Measurements from ENCODE around the gene DDX31.

The DDX31 gene

GRCh38 chr9:132602207-132602606 lies 67.6 kb downstream of the DDX31 start:
- FAIRE-seq (no peak), DNase-seq (ENCODE audit: insufficient read length, low spot score) (no peak)
- TF ChIP-seq, protein P1, sequence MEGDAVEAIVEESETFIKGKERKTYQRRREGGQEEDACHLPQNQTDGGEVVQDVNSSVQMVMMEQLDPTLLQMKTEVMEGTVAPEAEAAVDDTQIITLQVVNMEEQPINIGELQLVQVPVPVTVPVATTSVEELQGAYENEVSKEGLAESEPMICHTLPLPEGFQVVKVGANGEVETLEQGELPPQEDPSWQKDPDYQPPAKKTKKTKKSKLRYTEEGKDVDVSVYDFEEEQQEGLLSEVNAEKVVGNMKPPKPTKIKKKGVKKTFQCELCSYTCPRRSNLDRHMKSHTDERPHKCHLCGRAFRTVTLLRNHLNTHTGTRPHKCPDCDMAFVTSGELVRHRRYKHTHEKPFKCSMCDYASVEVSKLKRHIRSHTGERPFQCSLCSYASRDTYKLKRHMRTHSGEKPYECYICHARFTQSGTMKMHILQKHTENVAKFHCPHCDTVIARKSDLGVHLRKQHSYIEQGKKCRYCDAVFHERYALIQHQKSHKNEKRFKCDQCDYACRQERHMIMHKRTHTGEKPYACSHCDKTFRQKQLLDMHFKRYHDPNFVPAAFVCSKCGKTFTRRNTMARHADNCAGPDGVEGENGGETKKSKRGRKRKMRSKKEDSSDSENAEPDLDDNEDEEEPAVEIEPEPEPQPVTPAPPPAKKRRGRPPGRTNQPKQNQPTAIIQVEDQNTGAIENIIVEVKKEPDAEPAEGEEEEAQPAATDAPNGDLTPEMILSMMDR (IDR thresholded peaks at IDR 0.05; ENCODE audit: insufficient read depth, missing control alignments), result no peak

GRCh38 chr9:132600326-132600984 lies 69.3 kb downstream of the DDX31 start:
- TF ChIP-seq, protein P1 (IDR thresholded peaks at IDR 0.05; ENCODE audit: insufficient read depth, missing control alignments), result no peak
- no peak for DNase-seq (ENCODE audit: insufficient read length, low spot score)
- no peak for FAIRE-seq

GRCh38 chr9:132597073-132597775 lies 72.6 kb downstream of the DDX31 start:
- no peak for FAIRE-seq
- TF ChIP-seq, protein P1 (IDR thresholded peaks at IDR 0.05; ENCODE audit: insufficient read depth, missing control alignments), result no peak
- DNase-seq (ENCODE audit: insufficient read length, low spot score), result no peak

DNA sequence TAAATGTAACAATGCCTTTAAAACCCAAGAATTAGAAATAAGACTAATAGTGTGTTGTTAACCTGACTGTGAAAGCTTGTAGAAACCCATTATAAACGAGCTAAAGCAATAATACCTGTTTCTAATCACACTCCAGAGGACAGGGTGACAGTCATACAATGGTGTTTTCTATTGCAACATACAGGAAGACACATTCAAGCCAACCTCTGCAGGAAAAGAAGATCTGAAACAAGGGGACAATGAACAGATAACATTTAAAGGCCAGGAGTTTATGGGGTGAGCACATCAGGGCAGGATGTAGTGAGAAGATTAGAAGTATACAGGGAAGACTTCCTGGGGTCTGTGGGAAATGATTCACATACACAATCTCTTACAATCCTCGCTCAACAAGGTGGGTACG lies 73.6 kb downstream of the DDX31 start:
- TF ChIP-seq, protein P1 (IDR thresholded peaks at IDR 0.05; ENCODE audit: insufficient read depth, missing control alignments), result no peak
- DNase-seq (ENCODE audit: insufficient read length, low spot score) (no peak), FAIRE-seq (no peak)

GRCh38 chr9:132595319-132595718 lies 74.5 kb downstream of the DDX31 start:
- FAIRE-seq (peak; percentile 90), DNase-seq (ENCODE audit: insufficient read length, low spot score) (peak; percentile 79)

DNA sequence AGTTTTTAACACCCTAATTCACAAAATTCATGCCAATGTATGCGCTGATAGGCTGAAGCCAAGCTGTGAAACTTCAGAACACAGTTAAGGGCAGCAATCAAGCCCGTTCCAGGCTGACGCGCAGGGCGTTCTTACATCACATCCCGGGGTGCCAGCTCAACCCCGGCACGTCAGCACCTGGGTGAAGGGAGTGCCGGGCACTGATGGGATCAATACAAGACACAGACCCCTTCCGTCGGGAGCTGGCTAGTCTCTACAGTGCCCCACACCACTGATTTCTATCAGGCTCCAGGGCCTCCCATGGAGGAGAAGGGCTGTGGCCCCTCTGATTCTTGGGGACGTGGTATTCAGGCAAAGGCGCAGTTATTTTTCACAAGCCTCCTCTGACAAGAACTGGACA lies 75.4 kb downstream of the DDX31 start:
- DNase-seq (ENCODE audit: insufficient read length, low spot score) (no peak), FAIRE-seq (no peak)
- TF ChIP-seq, protein P1 (IDR thresholded peaks at IDR 0.05; ENCODE audit: insufficient read depth, missing control alignments), result no peak

More at GRCh38 chr9:132595319-132595718, 74.5 kb downstream of the DDX31 start:
- TF ChIP-seq, protein P1 (IDR thresholded peaks at IDR 0.05; ENCODE audit: insufficient read depth, missing control alignments), result no peak

DNA sequence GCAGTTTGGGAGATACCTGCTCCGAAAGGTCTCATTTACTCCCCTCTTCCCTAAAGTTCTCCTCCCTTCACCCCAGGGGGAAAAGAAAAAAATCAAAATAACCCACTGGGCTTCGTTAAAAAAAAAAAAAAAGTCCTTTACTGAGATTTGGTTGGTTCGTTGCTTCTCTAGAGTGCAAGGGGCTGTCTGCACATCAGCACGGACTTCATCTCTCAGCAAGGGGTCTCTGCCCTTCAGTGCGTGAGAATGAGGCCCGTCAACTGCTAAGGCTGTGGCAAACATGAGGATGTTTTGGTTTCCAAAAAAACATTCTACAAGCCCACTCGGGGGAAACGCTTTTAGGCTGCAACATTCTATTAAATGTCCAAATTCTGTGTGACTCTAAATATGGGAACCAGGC lies 77.3 kb downstream of the DDX31 start:
- FAIRE-seq, result no peak
- no peak for DNase-seq (ENCODE audit: insufficient read length, low spot score)
- TF ChIP-seq, protein P1 (IDR thresholded peaks at IDR 0.05; ENCODE audit: insufficient read depth, missing control alignments), result no peak

Measured in D721Med (cell line).